CD8-positive, alpha-beta memory T cell (primary cell): ENCODE results near the gene PCNX2. TPM values are rescaled to one million over a fixed set of nuclear protein-coding genes. Genes with fewer than 3 reads are reported as not detected.

Experiments used
- CTCF ChIA-PET: fragments of 350-600 bp; sonication (Branson Sonifier 250); formaldehyde crosslinking; loops from one replicate; lab custom pipeline; 2021; ENCODE audit warnings: antibody characterized with exemption; lab: Charles Lee
- POLR2A ChIA-PET: fragments of 350-600 bp; sonication (Branson Sonifier 250); formaldehyde crosslinking; loops from one replicate; lab custom pipeline; 2021; ENCODE audit warnings: antibody characterized with exemption; lab: Charles Lee
- DNase-seq, 5 donors: peaks; one replicate each; pipeline versions ENCODE4 v3.0.0 to v3.0.0-alpha.2; 2020 to 2022; ENCODE audit warnings: mixed read lengths in 1 of 5
- H3K27ac ChIP-seq: one replicate; pipeline ENCODE4 v1.7.0; 2013; ENCODE audit warnings: low read depth, mild to moderate bottlenecking, low read length, moderate library complexity
- H3K27me3 ChIP-seq: 2 replicates; pipeline ENCODE4 v1.7.0; 2013; ENCODE audit warnings: low read length, mild to moderate bottlenecking; ENCODE audit not compliant: insufficient read depth, poor library complexity, severe bottlenecking
- H3K36me3 ChIP-seq: 2 replicates; pipeline ENCODE4 v1.7.0; 2013; ENCODE audit warnings: mild to moderate bottlenecking, low read length, moderate library complexity; ENCODE audit not compliant: insufficient read depth
- H3K4me1 ChIP-seq: 2 replicates; pipeline ENCODE4 v1.7.0; 2013; ENCODE audit warnings: mild to moderate bottlenecking, low read length, moderate library complexity; ENCODE audit not compliant: insufficient read depth
- H3K4me3 ChIP-seq: 2 replicates; pipeline ENCODE4 v1.7.0; 2013; ENCODE audit warnings: mild to moderate bottlenecking, low read length
- H3K9me3 ChIP-seq: 2 replicates; pipeline ENCODE4 v1.7.0; 2013; ENCODE audit warnings: mild to moderate bottlenecking, low read length
- H3K27ac Mint-ChIP-seq, 8 donors: one replicate each; pipeline ENCODE4 v1.8.0; 2020 to 2021; ENCODE audit warnings: mixed read lengths in 8 of 8, mild to moderate bottlenecking in 6 of 8, inconsistent platforms in 3 of 8, moderate library complexity in 3 of 8
- H3K27me3 Mint-ChIP-seq, 2 donors: one replicate each; pipeline ENCODE4 v1.8.0; 2020 to 2021; ENCODE audit warnings: mixed read lengths in 2 of 2, mild to moderate bottlenecking in 1 of 2, moderate library complexity in 1 of 2
- H3K36me3 Mint-ChIP-seq, 3 donors: one replicate each; pipeline ENCODE4 v1.8.0; 2020 to 2021; ENCODE audit warnings: mixed read lengths in 3 of 3, inconsistent platforms in 1 of 3, mild to moderate bottlenecking in 1 of 3
- H3K4me1 Mint-ChIP-seq, 3 donors: one replicate each; pipeline ENCODE4 v1.8.0; 2020 to 2021; ENCODE audit warnings: mixed read lengths in 3 of 3, inconsistent platforms in 1 of 3, mild to moderate bottlenecking in 1 of 3
- H3K4me3 Mint-ChIP-seq, 7 donors: one replicate each; pipeline ENCODE4 v1.8.0; 2020 to 2021; ENCODE audit warnings: mixed read lengths in 7 of 7, mild to moderate bottlenecking in 6 of 7, moderate library complexity in 4 of 7, inconsistent platforms in 2 of 7
- H3K9me3 Mint-ChIP-seq, 5 donors: one replicate each; pipeline ENCODE4 v1.8.0; 2020 to 2022; ENCODE audit warnings: mixed read lengths in 5 of 5, mild to moderate bottlenecking in 3 of 5, moderate library complexity in 2 of 5, inconsistent platforms in 1 of 5
- polyA plus RNA-seq: library from polyadenylated mRNA; unstranded; fragments of 300-500 nt; fragmentation: Illumina TruSeq; gene quantifications from one replicate; pipeline ENCODE4 v1.2.3, GENCODE V29; 2021
- total RNA-seq, 2 experiments: library from RNA; stranded (reverse); gene quantifications; one replicate each; pipeline ENCODE4 v1.2.3, GENCODE V29; 2021

The PCNX2 gene, protein sequence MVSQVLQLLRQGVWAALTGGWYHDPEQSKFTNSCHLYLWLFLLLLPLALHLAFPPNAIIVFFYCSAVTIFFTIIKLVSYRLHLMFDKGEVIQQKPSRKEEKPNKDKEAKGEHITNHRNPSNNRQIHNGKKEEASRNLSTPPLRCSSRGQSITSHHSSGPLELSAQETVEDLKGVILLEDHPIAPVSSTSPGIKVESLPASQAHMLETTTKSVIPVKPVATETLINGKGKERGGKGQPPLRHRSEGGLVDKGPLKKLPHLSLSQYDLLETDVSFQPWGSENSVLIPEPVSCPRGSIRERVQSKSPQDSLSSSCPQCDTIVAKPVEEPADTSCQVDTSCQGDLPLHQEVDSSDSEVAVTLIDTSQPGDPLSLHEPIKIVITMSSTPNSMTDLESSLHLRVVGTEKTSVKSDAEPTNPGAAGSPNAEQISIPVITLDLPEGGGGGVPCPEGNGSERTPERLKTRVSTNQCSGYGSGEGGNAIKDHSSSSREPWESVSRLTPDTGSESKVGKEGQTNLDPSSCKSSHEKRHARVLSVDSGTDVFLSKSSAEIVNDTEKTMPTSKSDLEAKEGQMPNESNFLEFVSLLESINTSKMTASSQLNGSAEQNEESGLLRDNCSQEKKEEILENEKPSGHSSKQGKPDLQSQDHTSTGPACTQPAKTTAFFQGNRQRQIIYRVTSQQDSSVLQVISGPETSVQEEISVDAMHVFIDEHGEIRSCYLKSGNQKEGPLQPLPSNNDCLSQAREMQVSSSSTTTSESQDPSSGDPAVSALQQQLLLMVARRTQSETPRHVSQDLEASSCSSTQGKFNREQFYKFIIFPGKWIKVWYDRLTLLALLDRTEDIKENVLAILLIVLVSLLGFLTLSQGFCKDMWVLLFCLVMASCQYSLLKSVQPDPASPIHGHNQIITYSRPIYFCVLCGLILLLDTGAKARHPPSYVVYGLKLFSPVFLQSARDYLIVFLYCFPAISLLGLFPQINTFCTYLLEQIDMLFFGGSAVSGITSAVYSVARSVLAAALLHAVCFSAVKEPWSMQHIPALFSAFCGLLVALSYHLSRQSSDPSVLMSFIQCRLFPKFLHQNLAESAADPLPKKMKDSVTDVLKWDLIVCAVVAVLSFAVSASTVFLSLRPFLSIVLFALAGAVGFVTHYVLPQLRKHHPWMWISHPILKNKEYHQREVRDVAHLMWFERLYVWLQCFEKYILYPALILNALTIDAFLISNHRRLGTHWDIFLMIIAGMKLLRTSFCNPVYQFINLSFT (N-terminal part only)
- total RNA-seq (10 to 100 TPM; 26.7 to 27.3 TPM), polyA plus RNA-seq (11.7 TPM)

DNA sequence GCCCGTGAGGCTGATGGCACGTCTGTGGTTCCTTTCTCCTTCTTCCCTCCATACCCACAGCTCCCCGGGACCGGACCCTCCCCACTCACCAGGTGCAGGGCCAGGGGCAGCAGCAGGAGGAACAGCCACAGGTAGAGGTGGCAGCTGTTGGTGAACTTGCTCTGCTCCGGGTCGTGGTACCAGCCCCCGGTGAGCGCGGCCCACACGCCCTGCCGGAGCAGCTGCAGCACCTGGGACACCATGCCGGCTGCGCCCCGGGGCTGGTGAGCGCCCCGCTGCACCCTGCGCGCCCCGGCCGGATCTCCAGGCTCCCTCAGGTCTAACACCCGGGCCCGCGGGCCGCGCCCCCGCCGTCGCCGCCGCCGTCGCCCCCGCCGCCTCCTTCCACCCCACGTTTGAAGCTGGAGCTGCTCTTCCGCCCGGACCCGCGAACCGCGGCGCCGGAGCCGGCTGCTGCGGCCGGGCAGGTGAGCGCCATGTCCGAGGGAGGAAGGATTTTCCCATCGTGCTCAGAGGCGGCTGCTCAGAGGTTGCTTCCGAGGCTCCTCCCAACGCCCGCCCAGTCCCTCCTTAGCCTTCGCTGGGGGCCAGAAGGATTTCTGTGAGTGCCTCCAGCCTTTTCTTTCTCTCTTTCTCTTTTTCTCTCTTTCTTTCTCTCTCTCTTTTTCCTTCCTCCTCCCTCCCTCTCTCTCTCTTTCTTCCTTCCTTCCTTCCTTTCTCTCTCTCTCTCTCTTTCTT lies at the start of gene PCNX2:
PCNX2 (minus strand) TSS at position 489 of the 738 bp plus-strand sequence; CDS start at position 242, 247 bp downstream.
- Histone ChIP-seq H3K4me3 (peak within 1 kb of the TSS; percentile 83), H3K27ac (peak within 1 kb of the TSS; percentile 69), H3K36me3 (no peaks in the 10 kb centered on the region), H3K27me3 (no peaks in the 10 kb centered on the region), H3K4me1 (peaks cover 6% of the 10 kb centered on the region), H3K9me3 (no peaks in the 10 kb centered on the region)
- Mint-ChIP-seq H3K27ac (peak within 1 kb of the TSS; percentile 72 to 98 (median 93)), H3K36me3 (peaks cover 0 to 15% (median 0%) of the 10 kb centered on the region in 3 donors), H3K4me1 (peaks cover 29 to 43% (median 41%) of the 10 kb centered on the region in 3 donors), H3K9me3 (no peaks in the 10 kb centered on the region), H3K4me3 (peak within 1 kb of the TSS; percentile 87 to 97 (median 94)), H3K27me3 (no peaks in the 10 kb centered on the region)
- DNase-seq, result peak; percentile 51 to 74 (median 56)
- POLR2A ChIA-PET, result interaction anchor here (0.8 kb wide), 1 partner anchor 12 kb away, joined by 3 read pairs; no protein-coding TSS in a partner anchor
- CTCF ChIA-PET, result interaction anchor here (0.7 to 1.9 kb wide), 4 partner anchors 8 to 33 kb away, joined by 4 to 5 read pairs (median 4); partner anchors contain the start of gene MAP3K21

- no peak for DNase-seq
- no peaks in the 10 kb centered on the region for H3K4me1 ChIP-seq
- no peaks in the 10 kb centered on the region for H3K36me3 ChIP-seq
- no peaks in the 10 kb centered on the region for H3K9me3 ChIP-seq
- ChIA-PET POLR2A (no interaction called here), CTCF (no interaction called here)
- no peak overlapping the region for H3K27ac Mint-ChIP-seq
- peaks cover 0 to 2% (median 0%) of the 10 kb centered on the region in 5 donors for H3K9me3 Mint-ChIP-seq
- H3K4me3 ChIP-seq, result no peak overlapping the region
- no peak overlapping the region for H3K4me3 Mint-ChIP-seq
- peaks cover 0 to 18% (median 2%) of the 10 kb centered on the region in 3 donors for H3K36me3 Mint-ChIP-seq
- no peak overlapping the region for H3K27ac ChIP-seq
- no peaks in the 10 kb centered on the region for H3K4me1 Mint-ChIP-seq
- H3K27me3 Mint-ChIP-seq, result peaks cover 15 to 47% of the 10 kb centered on the region in 2 donors
- H3K27me3 ChIP-seq, result no peaks in the 10 kb centered on the region
Observed at GRCh38 chr1:233343262-233343661, 47.7 kb upstream of the PCNX2 start.

DNA sequence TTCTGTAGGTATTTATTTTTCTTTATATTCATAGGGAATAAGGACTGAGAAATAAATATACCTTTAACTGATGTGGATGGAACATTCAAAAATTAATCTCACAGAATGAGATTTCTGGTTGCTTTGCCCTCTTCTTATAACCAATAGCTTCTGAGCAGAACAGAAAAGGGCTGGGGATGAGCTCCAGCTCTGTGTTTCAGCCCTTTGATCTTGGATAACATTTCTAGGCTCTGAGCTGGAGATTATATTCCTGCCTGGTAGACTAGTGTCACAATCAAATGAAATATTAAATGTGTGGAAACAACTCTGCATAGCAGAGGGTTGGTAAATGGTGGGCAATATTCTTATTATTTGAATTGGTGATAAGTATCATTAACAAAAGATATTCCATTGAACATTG lies 46.6 kb upstream of the PCNX2 start:
- Mint-ChIP-seq H3K27ac (no peak overlapping the region), H3K4me3 (no peak overlapping the region), H3K27me3 (peaks cover 16 to 54% of the 10 kb centered on the region in 2 donors), H3K36me3 (peaks cover 0 to 18% (median 2%) of the 10 kb centered on the region in 3 donors), H3K4me1 (no peaks in the 10 kb centered on the region), H3K9me3 (peaks cover 0 to 2% (median 0%) of the 10 kb centered on the region in 5 donors)
- Histone ChIP-seq H3K9me3 (no peaks in the 10 kb centered on the region), H3K27me3 (no peaks in the 10 kb centered on the region), H3K4me1 (no peaks in the 10 kb centered on the region), H3K4me3 (no peak overlapping the region), H3K27ac (no peak overlapping the region), H3K36me3 (no peaks in the 10 kb centered on the region)
- DNase-seq, result no peak
- ChIA-PET CTCF (no interaction called here), POLR2A (no interaction called here)

DNA sequence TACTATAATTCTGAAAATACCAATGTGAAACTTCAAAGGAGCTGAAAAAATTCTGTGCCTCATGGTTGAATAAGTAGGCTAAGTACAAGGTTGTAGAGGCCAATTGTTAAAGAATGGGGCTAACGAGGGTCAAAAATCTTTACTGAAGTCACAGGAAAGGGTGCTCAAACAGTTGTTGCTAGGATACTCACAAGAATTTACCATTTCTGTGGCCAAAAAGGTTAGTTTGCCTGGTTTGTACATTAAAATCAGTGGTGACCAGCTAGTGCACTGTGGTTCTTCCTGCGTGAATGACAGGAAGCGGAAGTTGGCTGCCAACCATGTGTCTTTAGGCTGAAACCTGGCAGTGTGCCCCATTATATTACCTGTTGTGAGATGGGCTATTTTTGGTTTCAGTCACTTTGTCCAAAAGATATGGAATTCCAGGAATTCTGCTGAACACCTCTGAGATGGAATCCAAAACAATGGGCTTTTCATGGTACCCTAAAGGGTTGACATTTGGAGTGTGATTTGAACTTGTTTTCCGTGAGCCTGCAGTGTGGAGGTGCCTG lies 45.5 kb upstream of the PCNX2 start:
- H3K9me3 Mint-ChIP-seq, result peaks cover 0 to 2% (median 0%) of the 10 kb centered on the region in 5 donors
- H3K27ac Mint-ChIP-seq, result no peak overlapping the region
- H3K36me3 ChIP-seq, result no peaks in the 10 kb centered on the region
- H3K4me3 ChIP-seq, result no peak overlapping the region
- CTCF ChIA-PET, result no interaction called here
- peaks cover 0 to 18% (median 2%) of the 10 kb centered on the region in 3 donors for H3K36me3 Mint-ChIP-seq
- H3K27me3 ChIP-seq, result no peaks in the 10 kb centered on the region
- H3K4me1 ChIP-seq, result no peaks in the 10 kb centered on the region
- H3K27ac ChIP-seq, result no peak overlapping the region
- POLR2A ChIA-PET, result no interaction called here
- H3K4me1 Mint-ChIP-seq, result no peaks in the 10 kb centered on the region
- DNase-seq, result no peak
- no peak overlapping the region for H3K4me3 Mint-ChIP-seq
- no peaks in the 10 kb centered on the region for H3K9me3 ChIP-seq
- peaks cover 18 to 63% of the 10 kb centered on the region in 2 donors for H3K27me3 Mint-ChIP-seq

DNA sequence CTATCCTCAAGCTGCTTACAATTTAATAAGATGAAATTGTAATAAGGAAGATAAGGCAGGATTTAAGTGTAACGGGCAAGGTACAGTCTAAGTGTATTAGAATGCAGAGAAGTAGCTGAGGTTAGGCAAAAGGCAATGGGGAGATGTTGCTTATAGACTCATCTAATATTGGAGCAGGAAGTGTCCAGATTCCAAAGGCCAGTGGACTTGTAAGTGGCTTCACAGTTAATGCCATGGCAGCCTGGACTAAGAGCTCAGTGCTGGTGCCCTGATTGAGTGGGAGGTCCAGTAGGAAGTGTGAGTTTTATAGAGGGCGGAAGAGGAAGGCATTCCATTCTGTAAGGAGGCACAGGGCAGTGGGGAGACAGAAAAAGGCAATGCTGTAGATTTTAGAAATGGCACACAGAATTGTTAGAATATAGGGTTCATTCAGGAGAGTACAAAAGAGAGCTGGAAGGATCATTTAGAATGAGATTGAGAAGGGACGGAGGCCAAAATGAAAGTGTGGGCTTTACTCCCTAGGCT lies 44.6 kb upstream of the PCNX2 start:
- Histone ChIP-seq H3K27ac (no peak overlapping the region), H3K4me1 (no peaks in the 10 kb centered on the region), H3K4me3 (no peak overlapping the region), H3K36me3 (no peaks in the 10 kb centered on the region), H3K9me3 (no peaks in the 10 kb centered on the region), H3K27me3 (peaks cover 2% of the 10 kb centered on the region)
- Mint-ChIP-seq H3K27me3 (peaks cover 18 to 63% of the 10 kb centered on the region in 2 donors), H3K9me3 (peaks cover 0 to 2% (median 0%) of the 10 kb centered on the region in 5 donors), H3K4me3 (no peak overlapping the region), H3K4me1 (no peaks in the 10 kb centered on the region), H3K27ac (no peak overlapping the region), H3K36me3 (peaks cover 0 to 18% (median 2%) of the 10 kb centered on the region in 3 donors)
- ChIA-PET POLR2A (no interaction called here), CTCF (no interaction called here)
- DNase-seq, result no peak

DNA sequence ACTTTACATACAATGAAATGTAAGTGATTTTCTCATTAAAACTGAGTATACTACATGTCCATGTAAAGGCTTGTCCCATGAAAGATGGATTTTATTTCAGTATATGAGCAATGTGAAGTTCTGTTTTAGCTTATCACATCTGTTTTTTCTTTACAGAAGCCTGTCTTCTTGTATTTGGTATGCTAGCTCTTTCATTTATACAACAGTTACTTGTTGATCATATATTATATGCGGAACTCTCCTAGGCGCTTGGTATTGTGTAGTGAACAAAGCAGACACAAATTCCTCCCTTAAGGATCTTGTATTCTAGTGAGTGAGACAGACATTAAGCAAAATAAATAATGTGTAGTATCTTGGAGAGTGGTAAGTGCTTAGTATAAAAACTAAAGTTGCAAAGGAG lies 42.6 kb upstream of the PCNX2 start:
- H3K36me3 ChIP-seq, result no peaks in the 10 kb centered on the region
- H3K4me1 ChIP-seq, result no peaks in the 10 kb centered on the region
- H3K27ac ChIP-seq, result no peak overlapping the region
- no peaks in the 10 kb centered on the region for H3K9me3 ChIP-seq
- CTCF ChIA-PET, result no interaction called here
- DNase-seq, result no peak
- no peak overlapping the region for H3K4me3 ChIP-seq
- POLR2A ChIA-PET, result no interaction called here
- Mint-ChIP-seq H3K36me3 (peaks cover 0 to 18% (median 0%) of the 10 kb centered on the region in 3 donors), H3K9me3 (no peaks in the 10 kb centered on the region), H3K4me1 (no peaks in the 10 kb centered on the region), H3K27me3 (peaks cover 18 to 58% of the 10 kb centered on the region in 2 donors), H3K27ac (no peak overlapping the region), H3K4me3 (no peak overlapping the region)
- H3K27me3 ChIP-seq, result peaks cover 4% of the 10 kb centered on the region

GRCh38 chr1:233337505-233337904 lies 42.0 kb upstream of the PCNX2 start:
- ChIA-PET CTCF (no interaction called here), POLR2A (no interaction called here)
- no peak overlapping the region for H3K4me3 Mint-ChIP-seq
- Histone ChIP-seq H3K27ac (no peak overlapping the region), H3K4me3 (no peak overlapping the region), H3K9me3 (no peaks in the 10 kb centered on the region), H3K4me1 (no peaks in the 10 kb centered on the region), H3K36me3 (no peaks in the 10 kb centered on the region), H3K27me3 (peaks cover 4% of the 10 kb centered on the region)
- H3K4me1 Mint-ChIP-seq, result no peaks in the 10 kb centered on the region
- peaks cover 0 to 18% (median 0%) of the 10 kb centered on the region in 3 donors for H3K36me3 Mint-ChIP-seq
- no peak for DNase-seq
- peaks cover 18 to 54% of the 10 kb centered on the region in 2 donors for H3K27me3 Mint-ChIP-seq
- no peak overlapping the region for H3K27ac Mint-ChIP-seq
- no peaks in the 10 kb centered on the region for H3K9me3 Mint-ChIP-seq
